Measurements from ENCODE around the gene CAMTA1.

Gene CAMTA1

DNA sequence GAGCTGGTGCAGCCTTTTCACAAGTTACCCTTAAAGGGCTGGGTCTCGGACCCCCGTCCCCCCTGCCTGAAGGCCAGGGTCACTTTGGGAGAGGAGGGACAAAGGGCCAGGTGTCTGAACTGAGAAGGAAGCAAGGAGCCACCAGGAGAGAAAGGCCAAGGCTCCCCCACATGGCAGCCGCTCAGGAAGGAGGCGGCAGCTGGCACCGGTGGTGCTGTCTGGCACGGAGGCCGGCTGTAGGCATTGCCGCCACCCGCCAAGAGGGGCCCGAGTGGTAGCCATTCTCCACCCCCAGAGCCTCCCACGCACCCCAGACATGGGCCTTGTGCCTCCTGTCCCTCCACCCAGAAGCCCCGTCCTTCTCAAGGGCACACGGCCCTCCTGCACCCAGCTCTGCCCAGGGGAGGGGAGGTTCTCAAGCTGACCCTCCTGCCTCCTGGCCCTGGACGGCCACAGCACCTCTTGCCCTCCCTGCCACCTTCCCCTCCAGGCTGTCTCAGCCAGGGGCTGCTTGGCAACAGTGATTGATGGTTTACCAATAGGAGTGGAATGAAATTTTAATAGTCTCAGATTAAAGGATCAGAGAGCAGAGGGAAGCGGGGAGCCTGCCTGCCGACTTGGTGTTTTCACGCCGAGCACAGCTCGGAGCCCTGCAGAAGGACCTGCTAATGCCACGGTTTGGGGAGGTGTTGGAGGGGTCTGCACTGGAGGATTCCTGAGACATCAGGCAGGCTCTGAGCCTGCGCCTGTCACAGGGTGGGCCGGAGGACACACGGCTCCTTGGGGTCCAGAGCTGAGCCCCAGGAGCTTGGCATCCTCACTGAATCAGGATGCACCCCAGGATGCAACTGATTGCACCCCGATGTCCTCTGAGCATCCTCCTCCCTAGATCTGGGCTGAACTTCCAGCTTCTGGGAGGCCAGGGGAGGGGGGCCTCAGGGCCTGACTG, 773.9 kb downstream of the CAMTA1 start:
- DNase-seq (ENCODE audit: low read depth in 1 of 2, low spot score in 1 of 2), result no peak

DNA sequence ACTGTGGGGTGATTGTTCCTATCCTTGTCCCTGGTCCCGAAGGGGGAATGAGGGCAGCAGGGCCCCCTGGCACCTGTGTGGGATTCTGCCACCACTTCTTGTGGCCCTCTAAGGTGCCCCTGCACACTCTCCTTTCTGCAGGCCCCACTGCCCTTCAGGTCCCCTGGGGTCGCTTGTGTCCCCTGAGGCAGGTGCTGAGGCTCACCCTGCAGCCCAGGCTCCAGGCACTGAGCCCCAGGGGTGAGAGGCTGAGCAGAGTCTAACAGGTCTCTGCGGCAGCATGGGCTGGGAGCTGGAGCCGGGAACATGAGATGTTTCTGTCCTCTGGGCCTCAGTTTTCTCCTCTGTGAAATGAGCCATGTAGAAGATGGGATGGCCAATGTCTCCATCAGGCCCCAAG, 774.9 kb downstream of the CAMTA1 start:
- no peak for DNase-seq (ENCODE audit: low read depth in 1 of 2, low spot score in 1 of 2)

GRCh38 chr1:7560601-7561181, 775.4 kb downstream of the CAMTA1 start:
- no peak for DNase-seq (ENCODE audit: low read depth in 1 of 2, low spot score in 1 of 2)

GRCh38 chr1:7561331-7561921, 776.2 kb downstream of the CAMTA1 start:
- no peak for DNase-seq (ENCODE audit: low read depth in 1 of 2, low spot score in 1 of 2)

GRCh38 chr1:7561936-7562728, 776.9 kb downstream of the CAMTA1 start:
- no peak for DNase-seq (ENCODE audit: low read depth in 1 of 2, low spot score in 1 of 2)

GRCh38 chr1:7562729-7563605, 777.7 kb downstream of the CAMTA1 start:
- no peak for DNase-seq (ENCODE audit: low read depth in 1 of 2, low spot score in 1 of 2)

DNA sequence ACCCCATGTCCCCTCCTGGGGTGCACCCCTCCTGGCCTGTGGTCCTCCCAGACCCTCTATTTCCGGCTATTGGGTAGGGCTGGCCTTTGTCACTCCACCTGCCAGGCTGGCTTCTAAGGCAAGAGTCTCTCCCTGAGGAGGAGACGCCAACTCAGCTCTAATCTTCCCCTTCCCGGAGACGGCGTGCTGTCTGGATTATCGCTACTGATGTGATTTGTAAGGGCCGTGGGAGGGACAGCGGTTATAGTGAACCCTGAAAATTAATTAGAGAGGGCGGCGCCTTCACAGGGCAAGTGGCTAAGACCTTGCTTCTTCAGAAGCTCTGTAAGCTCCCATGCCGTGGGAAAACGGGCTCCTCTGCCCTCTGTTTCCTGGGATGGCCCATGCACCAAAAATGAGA, 778.9 kb downstream of the CAMTA1 start:
- no peak for DNase-seq (ENCODE audit: low read depth in 1 of 2, low spot score in 1 of 2)

DNA sequence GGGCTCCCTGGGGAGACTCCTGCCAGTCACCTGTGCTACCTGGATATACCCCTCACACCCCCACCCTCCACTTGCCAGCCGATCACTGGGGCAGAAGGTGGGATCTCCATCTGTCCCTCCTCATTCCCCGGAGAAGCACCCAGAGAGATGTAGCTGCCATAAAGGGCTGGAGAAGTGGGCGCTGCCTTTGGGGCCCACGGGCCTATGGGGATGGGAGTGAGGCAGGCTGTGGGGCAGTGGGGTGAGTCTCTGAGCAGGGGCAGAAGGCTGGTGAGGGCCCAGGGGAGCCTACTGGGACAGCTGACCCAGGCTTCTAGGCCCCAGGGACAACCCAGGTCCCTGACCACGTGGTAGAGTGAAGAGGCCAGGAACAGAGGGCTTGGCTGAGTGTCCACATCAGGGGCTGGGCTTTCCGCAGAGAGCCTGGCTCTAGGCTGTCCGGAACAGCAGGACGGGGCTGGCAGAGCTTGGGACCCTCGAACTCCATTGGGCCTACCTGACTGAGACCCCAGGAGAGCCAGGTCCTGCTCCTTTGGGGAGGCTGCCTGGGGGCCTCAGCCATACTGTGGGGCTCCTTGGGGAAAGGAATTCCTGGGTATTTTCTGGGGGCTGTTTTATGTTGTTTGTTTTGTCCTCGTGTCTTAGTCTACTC, 780.0 kb downstream of the CAMTA1 start:
- no peak for DNase-seq (ENCODE audit: low read depth in 1 of 2, low spot score in 1 of 2)

DNA sequence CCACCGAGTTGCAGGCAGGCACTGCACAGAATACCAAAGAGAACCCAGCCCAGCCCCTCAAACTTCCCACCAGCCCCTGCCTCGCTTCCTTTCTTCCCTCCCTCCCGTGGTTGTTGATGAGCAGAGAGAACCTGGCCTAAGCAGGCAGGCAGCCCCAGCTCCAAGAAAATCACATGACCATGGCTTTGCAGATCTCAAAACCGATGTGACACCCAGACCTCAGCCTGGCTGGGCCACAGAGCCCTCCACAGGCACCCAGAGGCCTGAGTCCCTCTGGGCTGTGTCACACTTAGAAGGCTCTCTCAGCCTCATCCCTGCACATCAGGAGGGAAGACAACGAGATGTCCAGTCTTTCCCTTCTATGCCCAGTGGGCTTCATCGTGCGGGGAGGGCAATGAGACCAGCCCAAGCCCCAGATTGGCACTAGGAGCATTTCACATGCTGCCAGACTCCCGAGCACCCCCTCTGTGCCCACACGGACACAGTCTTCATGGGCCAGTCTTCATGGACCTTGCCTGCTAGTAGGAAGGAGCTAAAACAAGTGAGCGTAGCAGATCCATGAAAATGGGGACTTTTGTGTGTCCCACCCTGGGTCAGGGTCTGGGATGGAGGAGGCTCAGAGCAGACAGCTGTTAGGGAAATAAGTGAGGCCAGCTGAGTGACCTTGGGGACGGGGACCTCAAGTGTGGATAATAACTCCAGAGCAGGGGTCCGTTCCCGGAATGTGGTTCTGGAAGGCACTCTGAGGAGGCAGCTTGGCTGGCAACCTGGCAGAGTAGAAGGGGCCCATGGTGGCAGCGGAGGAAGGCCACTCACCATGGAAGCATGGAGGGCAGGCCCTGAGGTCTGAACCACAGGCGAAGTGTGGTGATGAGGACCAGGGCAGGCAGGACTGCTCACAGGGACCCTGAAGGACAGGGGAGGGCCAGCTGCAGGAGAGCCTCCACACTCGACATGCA, 781.4 kb downstream of the CAMTA1 start:
- no peak for DNase-seq (ENCODE audit: low read depth in 1 of 2, low spot score in 1 of 2)

GRCh38 chr1:7567376-7567775, 782.1 kb downstream of the CAMTA1 start:
- DNase-seq (ENCODE audit: low read depth in 1 of 2, low spot score in 1 of 2), result no peak

GRCh38 chr1:7568053-7568452, 782.8 kb downstream of the CAMTA1 start:
- no peak for DNase-seq (ENCODE audit: low read depth in 1 of 2, low spot score in 1 of 2)

- no peak for DNase-seq (ENCODE audit: low read depth in 1 of 2, low spot score in 1 of 2)
Measured at GRCh38 chr1:7568901-7569524, 783.8 kb downstream of the CAMTA1 start.

DNA sequence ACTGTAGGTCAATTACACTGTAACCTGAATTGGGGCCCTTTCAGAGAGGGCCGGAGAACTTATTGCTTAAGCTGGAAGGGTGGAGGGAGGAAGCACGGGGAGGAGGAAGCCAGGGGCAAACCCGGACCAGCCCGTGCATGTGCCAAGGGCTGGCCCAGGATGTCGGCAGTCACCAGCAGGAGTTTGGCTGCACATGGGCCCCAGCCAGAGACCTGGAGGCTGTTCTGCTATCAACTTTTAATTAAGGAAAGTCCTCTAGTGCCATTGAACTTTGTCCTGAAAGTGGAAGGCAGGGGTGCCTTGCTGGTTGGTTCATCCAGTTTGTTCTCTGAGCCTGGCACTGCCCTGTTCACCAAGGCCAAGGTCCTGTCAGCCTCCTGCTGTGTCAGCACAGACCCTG, 785.1 kb downstream of the CAMTA1 start:
- DNase-seq (ENCODE audit: low read depth in 1 of 2, low spot score in 1 of 2), result no peak

- no peak for DNase-seq (ENCODE audit: low read depth in 1 of 2, low spot score in 1 of 2)
Measured at GRCh38 chr1:7572654-7573152, 787.4 kb downstream of the CAMTA1 start.

GRCh38 chr1:7573481-7573880, 788.2 kb downstream of the CAMTA1 start:
- no peak for DNase-seq (ENCODE audit: low read depth in 1 of 2, low spot score in 1 of 2)

DNA sequence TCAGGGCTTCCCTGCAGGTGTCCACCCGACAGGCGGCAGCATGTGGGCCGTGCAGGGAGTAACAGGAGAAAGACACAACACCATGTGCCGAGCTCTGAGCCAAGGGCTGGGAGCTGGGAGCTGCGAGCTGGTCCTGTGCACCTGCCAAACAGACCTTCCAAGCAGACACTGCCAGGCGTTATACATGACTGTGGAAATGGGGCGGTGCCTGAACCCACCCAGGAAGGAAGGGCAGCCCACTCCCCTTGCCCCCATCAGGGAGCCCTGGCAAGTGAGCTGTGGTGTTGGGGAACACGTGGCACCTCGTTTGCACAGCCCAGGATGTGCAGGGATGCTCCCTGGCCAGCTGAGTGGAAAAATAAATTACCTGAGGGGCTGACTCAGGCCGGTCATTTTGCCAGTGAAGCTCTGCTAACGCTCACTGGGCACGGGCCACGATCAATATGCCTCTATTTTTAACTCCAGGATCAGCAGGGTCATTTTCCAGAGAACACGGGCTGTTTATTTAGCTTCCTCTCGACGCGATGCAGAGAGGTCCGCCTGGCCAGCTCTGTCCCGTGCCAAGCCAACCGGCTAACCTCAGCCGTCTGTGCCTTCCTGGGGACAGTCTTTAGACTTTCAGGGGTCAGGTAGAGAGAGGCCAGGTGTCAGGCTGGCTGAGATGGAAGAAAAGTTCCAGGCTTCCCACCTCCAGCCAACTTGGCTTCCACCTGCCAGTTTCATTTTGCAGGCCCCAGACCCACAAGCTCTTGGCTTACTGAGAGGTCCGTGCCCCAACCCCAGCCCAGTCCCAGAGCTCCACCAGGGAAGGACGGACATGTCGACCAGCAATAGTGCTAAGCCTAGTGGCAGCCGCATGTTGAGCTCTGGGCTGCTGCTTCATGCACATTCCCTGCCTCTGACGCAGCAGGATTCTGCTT, 789.1 kb downstream of the CAMTA1 start:
- no peak for DNase-seq (ENCODE audit: low read depth in 1 of 2, low spot score in 1 of 2)

- DNase-seq (ENCODE audit: low read depth in 1 of 2, low spot score in 1 of 2), result no peak
Measured at GRCh38 chr1:7575041-7575400, 789.8 kb downstream of the CAMTA1 start.

All from activated CD4-positive, alpha-beta T cell treated with anti-CD3 and anti-CD28 coated beads, Interleukin-2, amount 50 U/mL, for 24 hours (primary cell).